NT2/D1 (cell line): ENCODE measurements around the gene KCNK16.

Source experiments
- DNase-seq: peaks from one replicate; pipeline ENCODE4 v3.0.0-alpha.2; 2011; ENCODE audit warnings: low read depth, low spot score
- H3K27me3 ChIP-seq: 2 replicates; pipeline ENCODE4 v1.6.0; 2011; ENCODE audit warnings: mild to moderate bottlenecking; ENCODE audit not compliant: insufficient read length, insufficient read depth
- H3K36me3 ChIP-seq: 2 replicates; pipeline ENCODE4 v1.6.1; 2011; ENCODE audit warnings: mild to moderate bottlenecking, low read length, mixed read lengths; ENCODE audit not compliant: insufficient read depth, insufficient read length
- H3K4me1 ChIP-seq: 2 replicates; pipeline ENCODE4 v1.5.1; 2011; ENCODE audit not compliant: insufficient read depth, insufficient read length
- H3K4me3 ChIP-seq: 2 replicates; pipeline ENCODE4 v1.5.1; 2011; ENCODE audit warnings: low read depth; ENCODE audit not compliant: insufficient read length
- H3K9ac ChIP-seq: 2 replicates; pipeline ENCODE4 v1.6.0; 2011; ENCODE audit warnings: low read depth; ENCODE audit not compliant: insufficient read length
- H3K9me3 ChIP-seq: 2 replicates; pipeline ENCODE4 v1.5.1; 2011; ENCODE audit warnings: mild to moderate bottlenecking, low read length; ENCODE audit not compliant: insufficient read depth
- SUZ12 ChIP-seq: IDR thresholded peaks from 2 replicates; pipeline ENCODE4 v1.6.1; 2011; ENCODE audit not compliant: insufficient read length, insufficient read depth; ENCODE audit errors: extremely low read depth
- YY1 ChIP-seq: IDR thresholded peaks from 2 replicates; pipeline ENCODE4 v1.6.1; 2011; ENCODE audit not compliant: insufficient read length, insufficient read depth
- ZNF274 ChIP-seq: IDR thresholded peaks from 2 replicates; pipeline ENCODE4 v1.6.1; 2011; ENCODE audit warnings: mild to moderate bottlenecking, low read depth, low read length

Gene KCNK16

GRCh38 chr6:39313526-39314272, 8.8 kb downstream of the KCNK16 start:
- H3K27me3 ChIP-seq, result peaks cover 63% of the 10 kb centered on the region
- H3K4me3 ChIP-seq, result peak overlapping the region; percentile 56
- peak overlapping the region; percentile 76 for H3K9ac ChIP-seq
- H3K9me3 ChIP-seq, result no peaks in the 10 kb centered on the region
- DNase-seq, result no peak
- H3K4me1 ChIP-seq, result no peaks in the 10 kb centered on the region
- H3K36me3 ChIP-seq, result no peaks in the 10 kb centered on the region
- TF ChIP-seq YY1, result no peak
- peak; percentile 55 for TF ChIP-seq SUZ12
- TF ChIP-seq ZNF274, result no peak

- DNase-seq, result no peak
- peak overlapping the region; percentile 76 for H3K9ac ChIP-seq
- H3K4me3 ChIP-seq, result peak overlapping the region; percentile 56
- H3K27me3 ChIP-seq, result peaks cover 63% of the 10 kb centered on the region
- no peaks in the 10 kb centered on the region for H3K36me3 ChIP-seq
- H3K9me3 ChIP-seq, result no peaks in the 10 kb centered on the region
- TF ChIP-seq YY1, result no peak
- no peak for TF ChIP-seq ZNF274
- TF ChIP-seq SUZ12, result no peak
- no peaks in the 10 kb centered on the region for H3K4me1 ChIP-seq
Measured at GRCh38 chr6:39312912-39313525, 9.5 kb downstream of the KCNK16 start.

- Histone ChIP-seq H3K27me3 (peaks cover 47% of the 10 kb centered on the region), H3K4me3 (no peak overlapping the region), H3K4me1 (no peaks in the 10 kb centered on the region), H3K9me3 (no peaks in the 10 kb centered on the region), H3K9ac (no peak overlapping the region), H3K36me3 (no peaks in the 10 kb centered on the region)
- TF ChIP-seq YY1 (no peak), ZNF274 (no peak), SUZ12 (no peak)
- DNase-seq, result no peak
Measured at GRCh38 chr6:39310542-39310941, 12.0 kb downstream of the KCNK16 start.

DNA sequence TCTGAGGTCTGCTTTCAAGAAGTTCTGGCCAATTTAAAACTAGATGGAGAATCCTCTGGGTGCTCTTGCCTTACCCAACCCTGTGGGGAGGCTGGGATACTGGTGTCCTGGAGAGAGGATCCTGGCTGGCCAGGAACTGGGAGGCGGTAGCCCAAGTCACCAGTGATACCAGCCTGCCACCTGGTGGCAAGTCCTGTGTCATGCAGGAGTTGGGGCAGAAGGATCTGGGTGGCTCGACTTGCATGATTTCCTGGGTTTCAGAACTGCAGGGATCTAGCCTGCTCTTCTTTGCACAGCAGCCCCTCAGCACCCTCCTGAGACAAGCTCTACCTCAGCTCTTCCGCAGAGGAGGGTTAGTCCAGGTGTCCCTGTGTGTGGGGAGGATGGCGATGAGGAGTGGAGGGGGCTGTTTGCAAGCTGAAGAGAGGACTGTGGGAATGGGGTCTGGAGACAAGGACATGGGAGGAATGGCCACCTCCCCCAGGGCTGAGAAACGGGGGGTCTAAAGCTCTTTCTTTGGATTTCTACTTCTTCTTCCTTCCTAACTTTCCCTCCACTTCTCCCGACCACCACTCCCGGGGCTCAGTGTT, 12.5 kb downstream of the KCNK16 start:
- H3K36me3 ChIP-seq, result no peaks in the 10 kb centered on the region
- no peaks in the 10 kb centered on the region for H3K4me1 ChIP-seq
- no peak overlapping the region for H3K4me3 ChIP-seq
- TF ChIP-seq SUZ12 (no peak), ZNF274 (no peak), YY1 (no peak)
- no peak overlapping the region for H3K9ac ChIP-seq
- peak; percentile 43 for DNase-seq
- peaks cover 42% of the 10 kb centered on the region for H3K27me3 ChIP-seq
- H3K9me3 ChIP-seq, result peaks cover 3% of the 10 kb centered on the region; the same call in 1 of the 2 replicates

DNA sequence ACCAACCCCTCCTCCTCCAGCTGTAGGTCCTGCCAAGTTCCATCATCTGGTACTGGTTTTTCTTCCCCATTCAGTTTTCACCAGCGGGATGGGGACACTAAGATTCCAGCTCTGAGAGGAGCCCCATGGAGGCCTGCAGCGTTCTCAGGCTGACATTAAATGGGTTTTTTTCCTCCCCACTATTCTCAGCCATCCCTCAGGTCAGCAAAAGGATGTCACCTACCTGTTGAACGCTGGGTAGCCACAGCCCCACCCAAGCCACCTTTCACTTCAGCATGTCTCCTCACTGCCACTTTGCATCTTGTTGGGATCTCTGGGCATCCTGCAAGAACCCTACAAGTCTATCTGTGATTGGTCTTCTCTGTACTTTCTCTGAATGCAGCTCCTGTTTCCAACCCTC, 15.0 kb downstream of the KCNK16 start:
- H3K4me1 ChIP-seq, result no peaks in the 10 kb centered on the region
- DNase-seq, result no peak
- H3K9me3 ChIP-seq, result peaks cover 6% of the 10 kb centered on the region; the same call in 1 of the 2 replicates
- TF ChIP-seq SUZ12 (no peak), YY1 (no peak), ZNF274 (no peak)
- H3K27me3 ChIP-seq, result peaks cover 17% of the 10 kb centered on the region
- H3K36me3 ChIP-seq, result no peaks in the 10 kb centered on the region
- no peak overlapping the region for H3K4me3 ChIP-seq
- no peak overlapping the region for H3K9ac ChIP-seq

DNA sequence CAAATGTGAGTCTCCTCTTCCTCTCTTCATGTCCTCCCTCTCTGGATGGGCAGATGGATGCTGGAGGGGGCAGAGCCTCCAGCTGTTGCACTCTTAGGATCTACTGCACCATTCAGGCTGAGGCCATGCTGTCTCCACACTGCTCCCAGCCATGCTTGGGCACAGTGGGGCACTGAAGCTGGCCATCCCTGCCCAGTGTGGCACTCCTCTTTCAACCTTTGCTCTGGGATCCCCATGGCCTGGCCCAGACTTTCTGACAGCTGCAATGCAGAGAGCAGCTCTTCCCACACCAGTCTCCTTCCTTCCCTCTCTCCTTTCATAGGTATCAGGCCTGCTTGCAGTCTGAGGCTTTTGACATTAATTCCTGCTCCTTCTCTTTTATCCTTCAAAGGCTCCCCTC, 17.6 kb downstream of the KCNK16 start:
- H3K4me3 ChIP-seq, result no peak overlapping the region
- no peaks in the 10 kb centered on the region for H3K4me1 ChIP-seq
- H3K9me3 ChIP-seq, result peaks cover 6% of the 10 kb centered on the region; the same call in 1 of the 2 replicates
- no peak overlapping the region for H3K9ac ChIP-seq
- no peaks in the 10 kb centered on the region for H3K36me3 ChIP-seq
- no peak for DNase-seq
- no peaks in the 10 kb centered on the region for H3K27me3 ChIP-seq
- no peak for TF ChIP-seq SUZ12
- no peak for TF ChIP-seq YY1
- TF ChIP-seq ZNF274, result no peak

- no peak for DNase-seq
- peaks cover 6% of the 10 kb centered on the region; the same call in 1 of the 2 replicates for H3K9me3 ChIP-seq
- no peak overlapping the region for H3K4me3 ChIP-seq
- H3K27me3 ChIP-seq, result no peaks in the 10 kb centered on the region
- H3K4me1 ChIP-seq, result no peaks in the 10 kb centered on the region
- no peaks in the 10 kb centered on the region for H3K36me3 ChIP-seq
- TF ChIP-seq ZNF274 (no peak), SUZ12 (no peak), YY1 (no peak)
- H3K9ac ChIP-seq, result no peak overlapping the region
Measured at GRCh38 chr6:39303425-39304153, 18.9 kb downstream of the KCNK16 start.
